GM18909 (cell line): ENCODE data around the gene PCDH9.
"Not testable (repeated sequence)": the region's sequence is repeated elsewhere in the genome, so short reads cannot be mapped to it uniquely, and the experiment has no call there.

Source experiments
- ATAC-seq: cut with Tn5 transposase; IDR thresholded peaks from one replicate; pipeline ENCODE4 v1.9.1; 2021; ENCODE audit warnings: mild to moderate bottlenecking; ENCODE audit not compliant: unreplicated experiment, poor library complexity

The PCDH9 gene

DNA sequence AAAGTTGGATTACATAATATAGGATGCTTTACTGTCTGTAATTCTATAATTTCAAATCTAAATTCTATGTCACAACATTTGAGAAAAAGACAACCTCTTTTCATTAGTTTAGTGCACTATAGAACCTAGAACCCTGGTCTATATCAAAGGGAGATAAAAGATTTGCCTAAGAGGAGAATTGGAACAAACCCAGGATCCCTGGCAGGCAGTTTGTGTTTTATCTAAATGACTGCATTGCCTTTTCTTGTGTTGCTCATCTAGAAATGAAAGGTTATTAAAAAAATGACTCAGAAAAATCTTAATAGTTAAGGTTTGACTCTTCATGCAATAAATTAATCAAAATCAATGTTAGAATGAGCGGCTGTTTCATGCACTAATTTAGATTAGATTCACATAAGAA lies 96.7 kb downstream of the PCDH9 start:
- no peak for ATAC-seq

DNA sequence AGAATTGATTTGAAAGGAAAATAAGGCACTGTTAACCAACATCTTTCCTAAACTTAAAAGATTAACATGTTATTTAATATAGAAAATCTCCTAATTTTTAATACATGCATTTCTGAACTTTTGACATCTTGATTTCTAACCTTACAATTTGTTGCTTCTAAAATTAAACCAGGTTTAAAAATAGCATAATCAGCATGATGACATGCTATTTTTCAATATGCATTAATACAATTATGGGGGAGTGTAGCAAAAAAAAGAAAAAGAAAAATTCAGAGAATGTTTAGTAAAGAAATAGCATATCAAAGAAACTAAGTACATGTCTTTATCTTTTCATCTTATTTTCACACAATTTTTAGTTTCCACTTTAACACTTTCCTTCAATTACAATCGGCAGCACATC lies 98.7 kb downstream of the PCDH9 start:
- ATAC-seq, result no peak

DNA sequence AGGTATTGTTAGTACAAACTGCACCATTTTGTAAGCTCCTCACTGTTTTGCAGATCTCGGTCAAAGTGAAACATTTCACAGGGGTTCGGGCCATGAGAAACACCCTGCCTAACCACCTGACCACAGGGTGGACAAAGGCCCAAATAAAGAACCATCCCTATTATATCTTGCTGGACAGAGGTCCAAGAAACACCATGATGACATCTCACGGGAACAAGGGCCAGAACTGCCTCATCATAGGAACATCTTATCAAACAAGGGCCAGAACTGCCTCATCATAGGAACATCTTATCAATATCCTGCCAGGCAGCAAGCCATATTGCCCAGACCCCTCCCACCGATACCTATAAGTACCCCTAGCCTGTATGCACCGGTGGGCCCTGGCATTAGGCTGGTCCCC lies 99.7 kb downstream of the PCDH9 start:
- ATAC-seq, result no peak

DNA sequence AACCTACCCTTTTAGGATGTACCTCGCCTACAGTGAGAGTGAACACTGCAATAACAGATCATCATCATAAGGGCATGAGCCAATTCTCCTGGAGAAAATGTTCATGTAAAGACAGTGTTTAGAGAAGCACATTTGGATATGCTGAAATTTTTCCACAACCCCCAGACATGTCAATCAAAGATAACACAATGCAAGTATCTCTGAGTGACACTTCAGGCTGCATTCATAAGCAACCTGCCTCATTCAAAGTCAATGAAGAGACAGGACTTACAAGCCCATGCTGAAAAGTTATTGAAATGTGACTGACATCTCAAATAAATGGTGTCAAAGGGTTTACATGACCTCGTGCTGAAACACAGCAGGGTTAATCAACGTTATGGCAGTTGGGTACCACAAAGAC lies 102.0 kb downstream of the PCDH9 start:
- no peak for ATAC-seq

DNA sequence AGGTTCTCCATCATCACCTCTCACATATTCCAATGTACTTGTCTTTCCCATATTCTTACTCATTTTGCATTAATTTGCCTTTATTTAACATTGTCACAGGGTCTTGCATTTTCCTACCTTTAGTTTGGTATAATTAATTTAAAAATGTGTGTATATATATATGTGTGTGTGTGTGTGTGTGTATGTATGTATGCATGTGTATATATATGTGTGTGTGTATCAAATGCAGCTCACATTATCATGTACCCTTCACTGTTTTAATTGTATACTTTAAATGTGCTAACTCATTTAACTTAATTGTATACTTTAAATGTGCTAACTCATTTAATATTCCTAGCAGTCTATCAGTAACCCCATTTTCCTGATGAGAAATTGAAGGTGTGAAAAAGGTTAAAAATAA lies 104.5 kb downstream of the PCDH9 start:
- ATAC-seq, result no peak

DNA sequence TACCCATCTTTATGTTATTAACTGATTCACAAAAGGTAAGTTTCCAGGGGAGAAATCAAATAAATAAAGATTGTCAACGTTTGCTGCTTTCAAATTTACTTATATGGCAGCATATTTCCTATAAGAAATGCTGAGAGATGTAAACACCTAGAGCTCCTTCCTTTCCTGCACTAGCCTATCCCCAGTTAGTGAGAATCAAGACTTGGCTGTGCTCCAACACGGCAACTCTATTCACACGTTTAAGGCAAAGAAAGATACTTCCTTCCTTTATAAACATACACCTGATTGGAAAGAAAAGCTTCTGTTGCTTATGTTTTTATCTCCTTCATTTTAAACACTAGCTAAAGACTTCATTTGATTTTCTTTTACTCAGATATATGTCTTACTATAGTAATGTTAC lies 107.0 kb downstream of the PCDH9 start:
- ATAC-seq, result no peak

DNA sequence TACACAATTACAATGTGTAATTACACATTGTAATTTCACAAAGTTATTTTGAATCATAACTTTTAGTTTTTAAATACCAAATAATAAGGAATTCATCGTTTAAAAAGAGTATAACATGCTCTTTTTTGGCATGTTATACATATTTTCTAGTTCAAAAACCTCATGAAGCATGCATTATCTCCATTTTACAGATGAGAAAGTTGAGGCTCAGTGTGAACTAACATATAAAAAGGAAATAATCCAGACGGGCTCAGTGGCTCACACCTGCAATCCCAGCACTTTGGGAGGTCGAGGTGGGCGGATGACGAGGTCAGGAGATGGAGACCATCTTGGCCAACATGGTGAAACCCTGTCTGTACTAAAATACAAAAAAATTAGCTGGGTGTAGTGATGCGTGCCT lies 107.9 kb downstream of the PCDH9 start:
- ATAC-seq, result no peak

DNA sequence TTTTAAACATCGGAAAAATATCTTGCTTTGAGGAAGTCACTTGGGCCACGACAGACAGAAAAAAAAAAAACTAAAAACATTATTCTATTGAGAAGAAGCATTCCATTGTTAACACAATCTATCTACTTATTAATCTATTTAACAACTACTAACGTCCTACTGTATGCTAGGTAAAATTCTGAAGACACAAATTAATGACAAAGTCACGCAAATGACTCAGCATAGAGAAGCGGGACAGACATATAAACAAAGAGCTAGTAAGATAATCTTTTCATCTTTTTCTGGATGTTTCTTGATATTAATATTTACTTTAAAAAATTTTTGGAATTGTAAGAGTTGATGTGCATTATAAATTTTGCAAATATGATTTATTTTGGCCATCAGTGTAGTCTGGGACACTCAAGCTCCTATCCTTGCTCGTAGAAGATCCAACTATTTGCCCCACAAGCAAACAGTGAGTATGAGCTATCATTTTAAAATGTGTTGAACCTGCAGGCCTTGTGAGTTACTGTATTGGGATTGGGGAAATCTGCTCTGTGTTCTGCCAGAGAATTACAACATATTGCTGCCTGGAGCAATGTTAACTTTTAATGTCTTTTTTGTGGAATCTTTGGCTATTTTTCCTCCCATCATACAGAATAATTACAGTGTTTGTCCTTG lies 109.1 kb downstream of the PCDH9 start:
- no peak for ATAC-seq

DNA sequence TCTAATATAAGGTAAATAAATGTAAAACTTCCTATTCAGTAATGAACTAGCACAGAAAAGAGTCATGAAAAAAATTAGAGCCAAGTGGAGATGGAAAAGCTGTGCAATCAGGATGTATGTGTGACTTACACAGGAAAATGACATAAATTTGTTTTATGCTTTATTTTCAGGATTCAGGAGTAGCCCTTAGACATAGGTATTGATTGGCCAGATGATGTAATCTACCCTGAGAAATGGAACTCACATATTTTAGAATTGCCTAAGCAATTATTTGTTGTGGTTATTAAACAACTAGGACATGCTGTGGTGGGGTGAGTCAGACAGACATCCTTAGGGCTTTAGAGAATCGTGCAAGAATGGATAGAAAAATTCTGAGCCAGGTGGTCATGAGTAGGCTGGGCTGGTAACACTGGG lies 110.6 kb downstream of the PCDH9 start:
- ATAC-seq, result no peak

DNA sequence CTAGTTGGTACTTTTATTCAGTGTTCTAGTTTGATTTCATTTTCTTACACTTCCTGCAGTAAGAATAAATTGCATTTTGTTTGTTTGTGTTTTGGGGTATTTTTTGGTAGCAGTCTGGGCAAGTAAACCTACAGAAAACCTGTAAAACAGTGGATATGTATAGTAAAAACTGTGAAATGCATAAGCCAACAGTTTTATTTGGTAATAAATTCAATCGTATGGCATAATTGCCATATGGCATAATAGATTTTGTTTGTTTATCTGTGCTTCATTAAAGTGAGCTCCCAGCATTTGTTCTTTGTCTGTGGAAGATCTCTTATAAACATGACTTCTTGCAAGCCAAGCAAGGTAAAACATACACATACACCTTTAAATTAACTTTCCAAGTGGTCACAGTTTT lies 111.9 kb downstream of the PCDH9 start:
- ATAC-seq, result no peak

DNA sequence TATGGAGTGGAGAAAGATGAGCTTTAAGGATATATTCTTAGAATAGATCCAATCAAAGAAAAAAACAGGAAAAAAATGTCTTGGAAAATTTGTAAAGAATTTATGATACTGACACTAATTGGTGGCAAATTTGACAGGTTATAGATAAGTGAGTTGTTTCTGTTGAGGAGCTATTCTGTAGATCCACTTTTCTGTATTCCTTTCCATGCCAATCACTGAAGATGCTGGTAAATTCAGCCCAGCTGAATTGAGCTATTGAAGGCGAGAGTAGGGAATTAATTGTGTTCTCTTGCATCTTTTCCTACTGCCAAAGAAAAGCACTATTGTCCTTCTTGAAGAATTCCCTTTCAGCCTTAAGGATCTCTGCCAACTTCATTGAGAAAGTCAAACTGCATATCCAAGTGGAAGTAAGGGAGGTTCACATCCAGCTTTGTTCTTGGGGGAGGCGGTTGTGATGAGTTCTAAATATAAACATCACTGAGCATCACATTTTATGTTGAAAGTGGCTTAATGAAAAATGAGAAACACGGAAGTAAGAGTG lies 113.1 kb downstream of the PCDH9 start:
- ATAC-seq, result no peak

DNA sequence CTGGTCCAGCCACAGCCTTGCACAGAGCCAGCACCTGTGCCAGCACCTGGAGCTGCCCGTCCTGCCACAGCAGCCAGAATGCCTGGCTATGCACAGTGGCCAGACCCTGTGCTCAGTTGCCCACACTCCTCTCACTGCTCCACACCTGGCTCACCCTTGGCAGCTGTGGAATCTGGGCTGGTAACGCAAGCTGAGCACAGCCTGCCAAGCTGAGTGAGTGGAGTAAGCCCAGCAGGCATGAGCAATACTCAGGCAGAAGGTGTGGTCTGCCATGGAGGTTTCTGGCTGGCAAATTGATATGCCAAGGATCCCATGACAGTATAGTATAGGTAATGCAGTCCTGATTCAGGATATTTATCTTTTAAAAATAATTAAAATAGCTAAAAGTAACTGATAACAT lies 122.2 kb downstream of the PCDH9 start:
- no peak for ATAC-seq

DNA sequence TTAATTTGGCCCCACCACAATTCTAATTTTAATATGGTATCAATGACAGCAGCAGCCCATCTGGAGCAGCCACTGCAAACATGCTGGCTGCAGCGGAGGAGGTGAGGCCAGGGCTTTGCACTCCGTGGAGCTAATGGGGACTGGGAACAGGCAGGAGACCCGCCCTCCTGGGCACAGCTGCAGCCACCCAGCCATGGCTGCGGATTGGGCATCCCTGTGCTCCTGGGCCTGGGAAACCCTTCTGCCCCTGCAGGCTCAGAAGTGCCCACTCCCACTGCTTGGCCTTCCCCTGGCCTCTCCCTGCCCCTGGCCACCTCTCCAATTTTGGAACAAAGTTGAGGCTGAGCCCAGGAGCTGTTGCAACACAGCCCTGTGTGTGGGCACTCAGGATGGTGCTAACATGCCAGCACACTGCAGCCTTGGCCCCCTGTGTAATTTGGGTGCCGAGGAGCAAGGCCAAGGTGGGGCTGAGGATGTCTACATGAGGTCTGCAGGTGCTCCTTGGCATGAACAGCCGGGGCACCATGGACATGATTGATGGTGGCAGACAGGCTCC lies 123.6 kb downstream of the PCDH9 start:
- no peak for ATAC-seq

DNA sequence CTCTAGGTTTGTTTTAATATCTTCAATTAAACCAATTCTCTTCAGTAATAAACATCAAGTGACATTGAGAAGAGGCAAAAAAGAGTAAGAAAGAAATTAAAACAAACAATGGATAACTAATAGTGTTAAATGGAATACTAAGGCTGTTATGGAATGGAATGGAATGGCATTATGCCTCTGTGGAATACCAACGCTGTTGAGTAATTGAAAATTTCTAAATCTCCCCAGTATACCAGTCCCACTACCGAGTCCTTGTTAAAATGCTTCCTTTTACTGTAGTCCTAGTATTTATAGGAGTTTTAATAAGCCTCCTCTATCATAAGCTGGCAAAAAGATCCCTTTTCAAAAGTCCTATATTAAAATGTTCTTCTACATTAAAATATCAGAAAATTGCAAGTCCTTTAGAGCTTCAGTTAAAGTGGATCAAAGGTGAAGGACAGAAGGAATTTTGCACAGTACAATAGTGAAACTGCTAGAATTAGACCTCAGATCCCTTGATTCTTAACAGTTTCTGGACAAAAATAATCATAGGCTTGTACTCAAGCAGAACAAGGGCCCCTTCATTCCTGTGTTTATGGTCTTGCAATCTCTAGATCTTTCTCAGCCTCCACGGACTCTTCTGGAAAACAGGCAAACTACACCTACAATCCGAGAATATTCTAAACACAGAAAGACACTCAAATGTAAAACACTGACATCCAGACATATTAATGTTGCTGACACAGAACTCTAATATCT lies 128.2 kb downstream of the PCDH9 start:
- no peak for ATAC-seq

DNA sequence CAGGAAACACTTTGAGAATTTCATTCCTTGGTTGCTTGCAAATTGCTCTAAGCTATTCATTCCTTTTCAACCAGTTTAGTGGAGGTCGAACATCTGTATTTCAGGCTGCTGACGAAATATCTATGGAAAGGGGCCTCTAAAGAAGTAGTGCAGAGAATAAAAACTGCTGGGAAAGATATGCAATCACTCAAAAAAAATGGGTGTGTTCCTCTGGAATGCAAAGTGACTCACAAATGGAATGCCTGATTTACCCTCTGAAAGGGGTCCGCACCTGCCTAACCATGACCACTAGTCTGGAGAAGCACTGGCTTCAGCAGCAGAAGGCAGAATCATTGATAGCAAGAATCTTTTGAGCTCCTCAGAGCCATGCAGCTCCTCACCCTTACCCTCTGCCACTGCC lies 129.4 kb downstream of the PCDH9 start:
- no peak for ATAC-seq

DNA sequence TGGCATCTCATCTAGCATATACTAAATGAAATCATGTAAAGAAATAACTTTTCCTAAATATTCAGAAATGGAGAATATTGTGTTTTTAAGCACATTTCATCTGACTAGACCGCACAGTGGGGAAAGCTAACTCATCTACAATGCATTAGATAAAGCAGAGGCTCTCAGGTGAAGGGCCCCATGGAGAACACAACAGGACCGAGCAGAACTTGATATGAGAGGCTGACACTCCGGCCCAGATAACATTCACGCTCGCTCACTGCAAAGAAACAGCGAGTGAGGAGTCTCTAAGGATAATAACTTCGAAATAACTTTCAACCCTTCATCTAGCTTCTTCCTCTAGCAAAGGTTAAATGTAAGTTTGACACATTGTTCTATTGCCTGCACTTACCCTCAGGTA lies 130.6 kb downstream of the PCDH9 start:
- no peak for ATAC-seq

DNA sequence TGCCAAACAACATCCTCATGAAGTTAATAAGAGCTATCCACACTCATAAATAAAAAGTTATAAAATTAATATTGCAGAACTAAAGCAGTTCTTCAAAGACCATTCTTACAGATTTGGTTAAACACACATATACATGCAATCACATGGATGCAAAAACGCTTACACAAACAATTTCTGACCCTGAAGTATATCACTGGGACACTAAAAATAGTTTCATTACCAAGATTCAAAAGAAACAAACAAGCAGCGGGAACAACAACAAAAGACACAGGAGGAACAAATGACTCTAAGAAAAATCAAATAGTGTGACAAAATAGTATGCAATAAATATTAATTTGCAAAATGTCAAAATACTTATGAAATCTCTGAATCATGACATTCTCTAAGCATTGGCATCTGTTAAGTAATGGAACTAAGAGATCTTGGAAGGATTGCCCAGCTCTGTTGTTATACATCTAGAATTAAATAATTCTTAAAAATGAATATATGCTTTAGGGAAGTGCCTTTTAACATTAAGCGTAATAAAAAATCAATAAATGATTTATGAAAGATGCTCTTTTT lies 132.2 kb downstream of the PCDH9 start:
- no peak for ATAC-seq

DNA sequence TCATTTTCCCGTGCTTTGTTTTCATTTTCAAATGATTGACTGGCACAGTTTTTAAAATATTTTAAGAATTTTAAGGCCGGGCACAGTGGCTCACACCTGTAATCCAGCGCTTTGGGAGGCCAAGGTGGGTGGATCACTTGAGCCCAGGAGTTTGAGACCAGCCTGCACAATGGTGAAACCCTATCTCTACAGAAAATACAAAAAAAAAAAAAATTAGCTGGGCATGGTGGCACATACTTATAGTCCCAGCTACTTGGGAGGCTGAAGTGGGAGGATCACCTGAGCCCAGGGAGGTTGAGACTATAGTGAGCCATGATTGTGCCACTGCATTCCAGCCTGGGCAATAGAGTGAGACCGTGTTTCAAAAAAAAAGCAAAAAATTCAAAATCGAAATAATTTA lies 133.2 kb downstream of the PCDH9 start:
- not testable (repeated sequence) for ATAC-seq

DNA sequence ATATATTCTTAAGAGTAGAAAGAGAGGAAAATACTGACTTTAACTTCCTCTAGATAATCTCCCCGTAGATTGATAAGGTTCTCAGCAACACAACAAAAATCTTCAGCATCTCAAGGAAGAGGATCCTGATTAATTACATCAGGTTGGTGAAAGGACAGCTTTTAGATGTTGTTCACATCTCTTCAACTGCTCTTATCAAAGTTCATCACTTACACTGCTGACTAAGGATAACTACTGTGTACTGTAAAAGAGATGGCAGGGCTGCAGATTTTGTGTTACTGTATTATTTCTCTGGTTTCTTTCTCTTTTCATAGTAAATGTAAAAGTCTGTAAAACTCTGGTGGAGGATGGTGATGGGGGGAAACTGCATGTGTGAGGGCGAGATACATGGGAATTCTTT lies 133.7 kb downstream of the PCDH9 start:
- ATAC-seq, result no peak

DNA sequence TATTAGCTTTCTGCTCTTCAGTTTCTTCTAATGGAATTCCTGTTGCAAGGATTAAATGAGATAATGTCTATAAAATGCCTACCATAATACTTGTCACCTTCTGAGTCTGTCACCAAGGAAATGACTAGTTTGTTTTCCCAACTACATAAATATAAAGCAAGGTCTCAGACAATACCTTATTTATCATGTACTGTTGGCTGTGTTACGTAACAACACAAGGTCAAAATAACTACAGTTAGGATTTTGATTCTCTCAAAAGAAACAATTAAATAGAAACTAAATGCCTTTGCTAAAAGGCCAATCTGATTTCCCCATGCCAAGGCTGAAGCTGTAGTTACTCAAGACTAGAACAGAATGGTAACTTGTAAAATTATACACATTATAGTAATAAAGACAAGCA lies 134.5 kb downstream of the PCDH9 start:
- ATAC-seq, result no peak

DNA sequence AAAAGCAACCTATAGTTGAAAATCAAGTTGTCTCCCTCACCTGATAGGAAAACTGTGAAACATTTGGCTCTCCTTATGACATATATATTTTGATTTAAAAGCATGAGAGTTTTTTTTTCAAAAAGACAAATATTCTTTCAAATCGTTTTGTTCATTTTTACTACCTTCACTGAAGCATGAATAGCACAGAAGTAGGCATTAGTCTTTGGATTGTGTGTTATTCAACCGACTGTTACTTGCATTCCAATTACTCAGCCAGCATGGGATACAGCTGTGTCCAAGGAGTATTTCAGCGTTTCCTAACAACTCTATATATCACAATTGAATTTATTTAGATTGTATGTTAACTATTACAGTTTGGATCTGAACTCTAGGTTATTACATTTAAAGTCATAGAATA lies 135.2 kb downstream of the PCDH9 start:
- no peak for ATAC-seq
